Umbilical cord (tissue), 2 donors: Measurements from ENCODE around the gene FOXD1. TPM values are rescaled to one million over a fixed set of nuclear protein-coding genes. Genes with fewer than 3 reads are reported as not detected.
A peak's percentile ranks its signal among the peaks of the same experiment; 100 is the strongest.
"Not testable (repeated sequence)": the region's sequence is repeated elsewhere in the genome, so short reads cannot be mapped to it uniquely, and the experiment has no call there.

Experiments
- DNase-seq: peaks from one replicate; pipeline ENCODE4 v3.0.0-alpha.2; 2015; ENCODE audit warnings: low spot score
- total RNA-seq: library from RNA; depleted of rRNA; stranded (reverse); fragments of >200 nt; gene quantifications from one replicate; pipeline ENCODE4 v1.2.3, GENCODE V29; 2014; ENCODE audit warnings: low replicate concordance; ENCODE audit not compliant: insufficient read depth

FOXD1 gene
- total RNA-seq, 1 donor from 2014 or later: 0.96 TPM

GRCh38 chr5:73464016-73464745, 15.6 kb upstream of the FOXD1 start:
- DNase-seq: peak; percentile 93

- DNase-seq: no peak
Observed at GRCh38 chr5:73460133-73460532, 11.6 kb upstream of the FOXD1 start.

- no peak for DNase-seq
Observed at GRCh38 chr5:73459366-73459765, 10.8 kb upstream of the FOXD1 start.

- not testable (repeated sequence) for DNase-seq
Observed at GRCh38 chr5:73456462-73456861, 7.9 kb upstream of the FOXD1 start.

- peak; percentile 47 for DNase-seq
Observed at GRCh38 chr5:73454379-73455036, 5.9 kb upstream of the FOXD1 start.

- DNase-seq: no peak
Observed at GRCh38 chr5:73452215-73452614, 3.6 kb upstream of the FOXD1 start.

GRCh38 chr5:73451224-73452130, 2.9 kb upstream of the FOXD1 start:
- DNase-seq: no peak

GRCh38 chr5:73450672-73451223, 2.2 kb upstream of the FOXD1 start:
- DNase-seq: no peak

GRCh38 chr5:73450137-73450536, 1.6 kb upstream of the FOXD1 start:
- DNase-seq: no peak

- no peak for DNase-seq
Observed at GRCh38 chr5:73447530-73448462, 781 bp downstream of the FOXD1 start.

GRCh38 chr5:73446631-73447529, 1.7 kb downstream of the FOXD1 start:
- DNase-seq: no peak

- DNase-seq: no peak
Observed at GRCh38 chr5:73445665-73446630, 2.6 kb downstream of the FOXD1 start.

- no peak for DNase-seq
Observed at GRCh38 chr5:73444499-73445438, 3.8 kb downstream of the FOXD1 start.

- DNase-seq: no peak
Observed at GRCh38 chr5:73443829-73444498, 4.6 kb downstream of the FOXD1 start.

- DNase-seq: no peak
Observed at GRCh38 chr5:73442996-73443627, 5.5 kb downstream of the FOXD1 start.

GRCh38 chr5:73442231-73442811, 6.3 kb downstream of the FOXD1 start:
- no peak for DNase-seq
